RPMI8226 (cell line): ENCODE data around the gene ICAM4.
"Not testable (repeated sequence)": the region's sequence is repeated elsewhere in the genome, so short reads cannot be mapped to it uniquely, and the experiment has no call there.

Experiments used
- DNase-seq: peaks from one replicate; pipeline ENCODE4 v3.0.0-alpha.2; 2015

ICAM4 gene, protein sequence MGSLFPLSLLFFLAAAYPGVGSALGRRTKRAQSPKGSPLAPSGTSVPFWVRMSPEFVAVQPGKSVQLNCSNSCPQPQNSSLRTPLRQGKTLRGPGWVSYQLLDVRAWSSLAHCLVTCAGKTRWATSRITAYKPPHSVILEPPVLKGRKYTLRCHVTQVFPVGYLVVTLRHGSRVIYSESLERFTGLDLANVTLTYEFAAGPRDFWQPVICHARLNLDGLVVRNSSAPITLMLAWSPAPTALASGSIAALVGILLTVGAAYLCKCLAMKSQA

DNA sequence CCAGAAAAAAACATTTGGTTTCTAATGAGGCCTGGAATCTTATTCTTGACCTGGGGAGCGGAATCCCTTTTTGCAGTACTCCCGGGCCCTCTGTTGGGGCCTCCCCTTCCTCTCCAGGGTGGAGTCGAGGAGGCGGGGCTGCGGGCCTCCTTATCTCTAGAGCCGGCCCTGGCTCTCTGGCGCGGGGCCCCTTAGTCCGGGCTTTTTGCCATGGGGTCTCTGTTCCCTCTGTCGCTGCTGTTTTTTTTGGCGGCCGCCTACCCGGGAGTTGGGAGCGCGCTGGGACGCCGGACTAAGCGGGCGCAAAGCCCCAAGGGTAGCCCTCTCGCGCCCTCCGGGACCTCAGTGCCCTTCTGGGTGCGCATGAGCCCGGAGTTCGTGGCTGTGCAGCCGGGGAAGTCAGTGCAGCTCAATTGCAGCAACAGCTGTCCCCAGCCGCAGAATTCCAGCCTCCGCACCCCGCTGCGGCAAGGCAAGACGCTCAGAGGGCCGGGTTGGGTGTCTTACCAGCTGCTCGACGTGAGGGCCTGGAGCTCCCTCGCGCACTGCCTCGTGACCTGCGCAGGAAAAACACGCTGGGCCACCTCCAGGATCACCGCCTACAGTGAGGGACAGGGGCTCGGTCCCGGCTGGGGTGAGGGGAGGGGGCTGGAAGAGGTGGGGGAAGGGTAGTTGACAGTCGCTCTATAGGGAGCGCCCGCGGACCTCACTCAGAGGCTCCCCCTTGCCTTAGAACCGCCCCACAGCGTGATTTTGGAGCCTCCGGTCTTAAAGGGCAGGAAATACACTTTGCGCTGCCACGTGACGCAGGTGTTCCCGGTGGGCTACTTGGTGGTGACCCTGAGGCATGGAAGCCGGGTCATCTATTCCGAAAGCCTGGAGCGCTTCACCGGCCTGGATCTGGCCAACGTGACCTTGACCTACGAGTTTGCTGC lies at the start of gene ICAM4:
TSS of gene ICAM4 (plus strand) at position 153 of the 935 bp plus-strand sequence. CDS start at position 211, 58 bp downstream.
- peak; percentile 82 for DNase-seq

DNA sequence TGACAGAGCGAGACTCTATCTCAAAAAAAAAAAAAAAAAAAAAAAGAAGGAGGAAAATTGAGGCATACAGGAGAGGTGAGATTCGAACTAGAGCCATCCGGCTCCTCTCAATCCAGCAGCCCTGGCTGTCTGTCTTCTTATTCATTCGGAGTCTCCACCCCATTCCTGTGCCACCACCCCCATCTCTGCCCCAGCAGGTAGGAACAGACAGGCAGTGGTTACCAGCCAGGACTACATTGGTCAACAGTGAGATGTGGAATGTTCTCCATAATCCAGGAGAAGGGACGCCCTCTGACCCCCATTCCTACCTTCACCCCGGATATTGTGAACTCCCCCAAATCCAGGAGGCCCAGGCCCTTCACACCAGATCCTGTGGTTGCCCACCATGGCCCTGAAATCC lies 49.1 kb upstream of the ICAM4 start:
- DNase-seq = no peak

- no peak for DNase-seq
Measured at GRCh38 chr19:10238172-10238783, 48.5 kb upstream of the ICAM4 start.

GRCh38 chr19:10241826-10242449 lies 44.8 kb upstream of the ICAM4 start:
- DNase-seq = not testable (repeated sequence)

- no peak for DNase-seq
Measured at GRCh38 chr19:10243606-10244005, 43.1 kb upstream of the ICAM4 start.

- DNase-seq = no peak
Measured at GRCh38 chr19:10245189-10245939, 41.4 kb upstream of the ICAM4 start.

DNA sequence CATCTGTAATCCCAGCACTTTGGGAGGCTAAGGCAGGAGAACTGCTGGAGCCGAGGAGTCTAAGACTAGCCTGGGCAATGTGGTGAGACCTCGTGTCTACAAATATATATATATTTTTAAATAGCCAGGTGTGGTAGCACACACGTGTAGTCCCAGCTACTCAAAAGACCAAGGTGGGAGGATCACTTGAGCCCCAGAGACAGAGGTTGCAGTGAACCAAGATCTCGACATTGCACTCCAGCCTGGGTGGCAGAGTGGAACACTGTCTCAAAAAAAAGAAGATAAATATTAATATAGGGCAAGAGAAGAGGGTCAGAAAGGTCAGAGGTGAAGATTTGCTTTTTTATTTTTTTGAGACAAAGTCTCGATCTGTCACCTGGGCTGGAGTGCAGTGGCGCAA lies 40.2 kb upstream of the ICAM4 start:
- no peak for DNase-seq

- DNase-seq = peak; percentile 99
Measured at GRCh38 chr19:10251792-10252694, 34.7 kb upstream of the ICAM4 start, which contains the start of gene MRPL4. TSS of gene MRPL4 (plus strand) at chr19:10252214. CDS start at chr19:10252254, 40 bp downstream.

GRCh38 chr19:10252707-10253106 lies 34.0 kb upstream of the ICAM4 start:
- no peak for DNase-seq

- no peak for DNase-seq
Measured at GRCh38 chr19:10254244-10254643, 32.5 kb upstream of the ICAM4 start.

GRCh38 chr19:10255358-10255757 lies 31.4 kb upstream of the ICAM4 start:
- DNase-seq = no peak

DNA sequence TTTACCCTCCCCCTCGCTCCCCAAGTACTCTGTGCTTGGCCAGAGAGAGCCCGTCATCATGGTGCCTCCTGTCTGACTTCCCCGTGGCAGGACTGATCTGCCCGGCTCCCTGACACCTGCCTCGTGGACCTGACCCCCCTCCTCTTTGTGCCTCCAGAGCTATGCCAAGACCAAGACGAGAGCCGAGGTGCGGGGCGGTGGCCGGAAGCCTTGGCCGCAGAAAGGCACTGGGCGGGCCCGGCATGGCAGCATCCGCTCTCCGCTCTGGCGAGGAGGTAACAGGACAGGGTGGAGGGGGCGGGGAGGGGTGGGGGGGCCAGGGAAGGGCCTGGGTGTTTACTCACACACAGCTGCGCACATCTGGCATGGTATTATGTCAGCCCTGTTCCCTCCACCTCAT lies 30.2 kb upstream of the ICAM4 start:
- DNase-seq = no peak

- DNase-seq = no peak
Measured at GRCh38 chr19:10256970-10257615, 29.7 kb upstream of the ICAM4 start.

DNA sequence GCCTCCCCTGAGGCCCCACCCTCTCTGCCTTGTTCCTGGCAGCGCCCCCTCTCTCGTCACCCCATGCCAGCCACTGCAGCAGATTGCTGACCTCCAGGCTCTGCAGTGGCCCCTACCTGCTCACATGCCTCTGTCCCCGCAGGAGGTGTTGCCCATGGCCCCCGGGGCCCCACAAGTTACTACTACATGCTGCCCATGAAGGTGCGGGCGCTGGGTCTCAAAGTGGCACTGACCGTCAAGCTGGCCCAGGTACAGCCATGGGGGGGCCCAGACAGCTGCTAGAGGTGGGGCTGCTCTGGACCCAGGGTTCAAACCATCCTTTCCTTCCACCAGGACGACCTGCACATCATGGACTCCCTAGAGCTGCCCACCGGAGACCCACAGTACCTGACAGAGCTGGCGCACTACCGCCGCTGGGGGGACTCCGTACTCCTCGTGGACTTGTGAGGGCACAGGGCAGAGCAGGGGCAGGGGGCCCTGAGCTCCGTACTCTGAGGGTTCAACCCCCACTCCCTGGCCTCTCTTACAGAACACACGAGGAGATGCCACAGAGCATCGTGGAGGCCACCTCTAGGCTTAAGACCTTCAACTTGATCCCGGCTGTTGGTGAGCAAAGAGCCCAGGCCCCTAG lies 28.6 kb upstream of the ICAM4 start:
- DNase-seq = no peak

DNA sequence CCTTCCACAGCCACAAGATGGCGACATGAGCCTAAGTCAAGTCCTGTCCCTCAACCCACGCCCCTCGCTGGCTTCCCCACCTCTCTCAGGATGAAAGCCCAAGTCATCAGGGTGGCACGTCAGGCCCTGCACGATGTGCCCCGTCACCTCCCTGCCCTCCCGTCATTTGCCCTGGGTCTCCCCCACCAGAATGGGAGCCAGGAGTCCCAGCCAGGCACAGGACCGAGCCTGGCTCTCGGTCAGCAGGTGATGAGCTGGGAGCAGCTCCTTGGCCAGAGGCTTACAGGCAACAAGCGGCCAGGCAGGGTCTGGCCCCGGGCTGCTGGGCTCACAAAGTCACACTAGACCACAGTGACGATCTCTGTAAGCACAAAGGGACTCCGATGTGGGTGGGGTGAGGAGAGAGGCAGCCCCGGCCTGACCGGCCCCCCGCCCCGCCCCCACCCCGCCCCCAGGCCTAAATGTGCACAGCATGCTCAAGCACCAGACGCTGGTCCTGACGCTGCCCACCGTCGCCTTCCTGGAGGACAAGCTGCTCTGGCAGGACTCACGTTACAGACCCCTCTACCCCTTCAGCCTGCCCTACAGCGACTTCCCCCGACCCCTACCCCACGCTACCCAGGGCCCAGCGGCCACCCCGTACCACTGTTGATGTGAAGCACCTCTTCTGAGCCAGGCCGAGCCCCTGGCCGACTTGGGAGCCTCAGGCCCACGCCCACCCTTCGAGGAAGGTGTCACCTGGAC lies 27.4 kb upstream of the ICAM4 start:
- DNase-seq = peak; percentile 89

- DNase-seq = no peak
Measured at GRCh38 chr19:10260141-10260584, 26.6 kb upstream of the ICAM4 start.

- no peak for DNase-seq
Measured at GRCh38 chr19:10262771-10263170, 24.0 kb upstream of the ICAM4 start.

GRCh38 chr19:10266706-10267105 lies 20.0 kb upstream of the ICAM4 start:
- DNase-seq = no peak

DNA sequence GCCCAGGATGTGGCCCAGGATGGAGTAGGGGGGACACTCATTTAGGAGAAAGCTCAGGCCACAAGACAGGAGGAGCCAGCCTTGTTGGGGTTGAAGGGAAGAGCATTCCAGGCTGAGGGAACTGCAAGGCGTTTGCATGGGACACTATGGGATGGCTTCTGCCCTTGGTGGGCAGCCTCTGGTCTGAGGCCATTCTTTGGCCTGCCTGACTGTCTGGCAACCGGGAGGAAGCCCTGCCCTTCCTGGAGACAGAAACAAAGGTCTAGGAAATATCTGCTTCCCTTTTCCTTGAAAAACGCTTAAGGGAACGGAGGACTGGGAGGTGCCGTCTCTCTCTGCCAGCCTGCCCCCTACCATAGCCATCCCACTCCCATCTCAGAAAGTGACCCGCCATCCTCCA lies 18.7 kb upstream of the ICAM4 start:
- DNase-seq = peak; percentile 1
